ENCODE data around the gene HIVEP1.

HIVEP1 gene

DNA sequence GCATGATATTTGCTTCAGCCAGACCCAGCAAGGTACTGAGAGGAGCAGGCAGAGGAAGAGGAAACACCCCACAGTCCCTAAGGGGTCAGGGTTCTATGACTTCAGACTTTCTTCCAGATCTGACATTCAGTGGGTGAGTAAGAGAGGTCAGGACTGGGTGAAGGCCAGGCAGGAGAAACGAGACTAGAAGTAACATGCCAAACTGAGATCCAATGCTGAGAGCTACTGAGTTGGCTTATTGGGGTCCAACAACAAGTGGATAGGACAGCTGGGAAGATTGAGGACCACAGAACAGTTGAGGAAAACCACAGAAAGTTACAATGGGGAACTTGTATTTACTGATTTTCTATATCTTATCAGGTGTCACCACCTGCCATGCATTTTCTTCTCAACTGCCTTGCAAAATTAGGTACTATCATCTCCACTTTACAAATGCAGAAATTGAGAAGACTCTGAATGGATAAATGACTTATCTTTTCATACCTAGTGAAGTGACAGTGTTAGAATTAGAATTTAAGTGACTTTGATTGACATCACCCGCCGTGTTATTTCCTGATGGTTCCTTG is 43.8 kb upstream of the HIVEP1 start:
- no peak for TF ChIP-seq ZNF202 (tag by site-specific recombination; IDR thresholded peaks at IDR 0.05; ENCODE audit: borderline replicate concordance)
- TF ChIP-seq, protein P1, sequence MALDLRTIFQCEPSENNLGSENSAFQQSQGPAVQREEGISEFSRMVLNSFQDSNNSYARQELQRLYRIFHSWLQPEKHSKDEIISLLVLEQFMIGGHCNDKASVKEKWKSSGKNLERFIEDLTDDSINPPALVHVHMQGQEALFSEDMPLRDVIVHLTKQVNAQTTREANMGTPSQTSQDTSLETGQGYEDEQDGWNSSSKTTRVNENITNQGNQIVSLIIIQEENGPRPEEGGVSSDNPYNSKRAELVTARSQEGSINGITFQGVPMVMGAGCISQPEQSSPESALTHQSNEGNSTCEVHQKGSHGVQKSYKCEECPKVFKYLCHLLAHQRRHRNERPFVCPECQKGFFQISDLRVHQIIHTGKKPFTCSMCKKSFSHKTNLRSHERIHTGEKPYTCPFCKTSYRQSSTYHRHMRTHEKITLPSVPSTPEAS (tag by site-specific recombination; IDR thresholded peaks at IDR 0.05): no peak
- no peak for TF ChIP-seq ZNF701 (tag by site-specific recombination; IDR thresholded peaks at IDR 0.05)
- TF ChIP-seq, protein P2, sequence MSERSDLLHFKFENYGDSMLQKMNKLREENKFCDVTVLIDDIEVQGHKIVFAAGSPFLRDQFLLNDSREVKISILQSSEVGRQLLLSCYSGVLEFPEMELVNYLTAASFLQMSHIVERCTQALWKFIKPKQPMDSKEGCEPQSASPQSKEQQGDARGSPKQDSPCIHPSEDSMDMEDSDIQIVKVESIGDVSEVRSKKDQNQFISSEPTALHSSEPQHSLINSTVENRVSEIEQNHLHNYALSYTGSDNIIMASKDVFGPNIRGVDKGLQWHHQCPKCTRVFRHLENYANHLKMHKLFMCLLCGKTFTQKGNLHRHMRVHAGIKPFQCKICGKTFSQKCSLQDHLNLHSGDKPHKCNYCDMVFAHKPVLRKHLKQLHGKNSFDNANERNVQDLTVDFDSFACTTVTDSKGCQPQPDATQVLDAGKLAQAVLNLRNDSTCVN (tag by site-specific recombination; optimal IDR thresholded peaks at IDR 0.05): no peak
- no peak for TF ChIP-seq ZNF394 (tag by site-specific recombination; IDR thresholded peaks at IDR 0.05; ENCODE audit: borderline replicate concordance)
- TF ChIP-seq ZNF558 (tag by site-specific recombination; IDR thresholded peaks at IDR 0.05): no peak
- TF ChIP-seq, protein P3, sequence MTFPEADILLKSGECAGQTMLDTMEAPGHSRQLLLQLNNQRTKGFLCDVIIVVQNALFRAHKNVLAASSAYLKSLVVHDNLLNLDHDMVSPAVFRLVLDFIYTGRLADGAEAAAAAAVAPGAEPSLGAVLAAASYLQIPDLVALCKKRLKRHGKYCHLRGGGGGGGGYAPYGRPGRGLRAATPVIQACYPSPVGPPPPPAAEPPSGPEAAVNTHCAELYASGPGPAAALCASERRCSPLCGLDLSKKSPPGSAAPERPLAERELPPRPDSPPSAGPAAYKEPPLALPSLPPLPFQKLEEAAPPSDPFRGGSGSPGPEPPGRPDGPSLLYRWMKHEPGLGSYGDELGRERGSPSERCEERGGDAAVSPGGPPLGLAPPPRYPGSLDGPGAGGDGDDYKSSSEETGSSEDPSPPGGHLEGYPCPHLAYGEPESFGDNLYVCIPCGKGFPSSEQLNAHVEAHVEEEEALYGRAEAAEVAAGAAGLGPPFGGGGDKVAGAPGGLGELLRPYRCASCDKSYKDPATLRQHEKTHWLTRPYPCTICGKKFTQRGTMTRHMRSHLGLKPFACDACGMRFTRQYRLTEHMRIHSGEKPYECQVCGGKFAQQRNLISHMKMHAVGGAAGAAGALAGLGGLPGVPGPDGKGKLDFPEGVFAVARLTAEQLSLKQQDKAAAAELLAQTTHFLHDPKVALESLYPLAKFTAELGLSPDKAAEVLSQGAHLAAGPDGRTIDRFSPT (tag by site-specific recombination; IDR thresholded peaks at IDR 0.05): no peak
- TF ChIP-seq ZNF544 (tag by site-specific recombination; IDR thresholded peaks at IDR 0.05): no peak
- no peak for TF ChIP-seq ZNF114 (tag by site-specific recombination; IDR thresholded peaks at IDR 0.05)
- TF ChIP-seq YY2 (tag by site-specific recombination; IDR thresholded peaks at IDR 0.05): no peak
- POLR2A ChIA-PET: no interaction called here
- H3K4me3 ChIP-seq (ENCODE audit: low read depth, low read length): no peak overlapping the region
- H3K4me1 ChIP-seq (ENCODE audit: control insufficient read depth, insufficient read depth, low read length): no peaks in the 10 kb centered on the region
- H3K27ac ChIP-seq (ENCODE audit: extremely low read depth, low read depth, low read length): no peak overlapping the region
- H3K9me3 ChIP-seq (ENCODE audit: control insufficient read depth, insufficient read depth, low read depth, low read length): no peaks in the 10 kb centered on the region
- H3K36me3 ChIP-seq (ENCODE audit: control insufficient read depth in 2 of 2, insufficient read depth in 1 of 2, low read length in 2 of 2): no peaks in the 10 kb centered on the region
- CTCF ChIA-PET: interaction anchor here (0.7 kb wide), 1 partner anchor 208 kb away, joined by 3 read pairs; no protein-coding TSS in a partner anchor

DNA sequence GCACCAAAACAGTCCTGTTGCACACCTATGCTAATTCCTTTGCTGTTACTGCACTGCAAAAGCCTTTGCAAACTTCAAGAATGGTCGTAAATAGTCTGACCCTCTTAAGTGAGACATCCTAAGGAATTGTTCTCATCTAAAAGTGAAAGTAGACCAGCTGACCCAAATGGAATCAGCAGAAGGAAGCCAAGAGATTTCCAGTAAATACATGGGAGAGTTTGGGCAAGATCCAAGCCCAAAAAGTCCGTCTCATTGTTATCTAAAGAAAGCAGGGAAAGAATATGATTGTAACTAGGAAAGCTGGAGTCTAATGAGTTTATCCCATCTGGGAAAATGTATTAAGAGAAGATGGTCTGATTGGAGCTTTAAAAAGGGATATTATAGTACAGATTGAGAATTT is 43.0 kb upstream of the HIVEP1 start:
- no peak for TF ChIP-seq ZNF596 (tag by site-specific recombination; IDR thresholded peaks at IDR 0.05)
- no peak for TF ChIP-seq TRIM28 (IDR thresholded peaks at IDR 0.05; ENCODE audit: borderline replicate concordance, low read length)
- ChIA-PET POLR2A (no interaction called here), CTCF (interaction anchor here (0.7 kb wide), 1 partner anchor 36 kb away, joined by 3 read pairs; no protein-coding TSS in a partner anchor)
- H3K4me3 ChIP-seq (ENCODE audit: low read depth, low read length): no peak overlapping the region
- H3K27ac ChIP-seq (ENCODE audit: extremely low read depth, low read depth, low read length): no peak overlapping the region
- no peaks in the 10 kb centered on the region for H3K4me1 ChIP-seq (ENCODE audit: control insufficient read depth, insufficient read depth, low read length)
- H3K9me3 ChIP-seq (ENCODE audit: control insufficient read depth, insufficient read depth, low read depth, low read length): no peaks in the 10 kb centered on the region
- H3K36me3 ChIP-seq (ENCODE audit: control insufficient read depth in 2 of 2, insufficient read depth in 1 of 2, low read length in 2 of 2): no peaks in the 10 kb centered on the region

DNA sequence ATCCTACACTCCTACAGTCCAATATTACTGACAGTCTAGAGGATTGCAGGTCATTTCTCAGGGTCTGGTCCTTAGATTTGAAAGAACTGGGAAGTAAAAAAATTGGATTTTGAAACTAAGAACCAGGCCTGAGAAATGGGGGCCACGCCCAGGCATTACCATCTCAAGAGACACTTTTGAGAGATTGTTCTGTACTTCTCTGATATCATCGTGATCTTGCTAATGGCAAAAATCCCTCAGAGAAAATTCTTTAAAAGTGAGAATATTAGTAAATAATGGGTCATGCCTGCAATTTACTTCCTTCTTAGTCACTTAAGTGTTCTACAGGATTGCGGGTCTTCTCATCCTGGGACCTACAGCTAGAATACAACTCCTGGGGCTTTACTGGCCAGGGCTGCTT is 42.0 kb upstream of the HIVEP1 start:
- no peak for TF ChIP-seq ZNF701 (tag by site-specific recombination; IDR thresholded peaks at IDR 0.05)
- no peak for TF ChIP-seq ZNF140 (tag by site-specific recombination; IDR thresholded peaks at IDR 0.05)
- TF ChIP-seq ZNF169 (tag by site-specific recombination; IDR thresholded peaks at IDR 0.05): no peak
- TF ChIP-seq ZNF747 (tag by site-specific recombination; IDR thresholded peaks at IDR 0.05): no peak
- no peak for TF ChIP-seq ZNF121 (tag by site-specific recombination; IDR thresholded peaks at IDR 0.05)
- TF ChIP-seq ZNF132 (tag by site-specific recombination; IDR thresholded peaks at IDR 0.05; ENCODE audit: borderline replicate concordance): no peak
- TF ChIP-seq ZNF510 (tag by site-specific recombination; IDR thresholded peaks at IDR 0.05; ENCODE audit: insufficient replicate concordance): no peak
- Histone ChIP-seq H3K9me3 (ENCODE audit: control insufficient read depth, insufficient read depth, low read depth, low read length) (no peaks in the 10 kb centered on the region), H3K4me1 (ENCODE audit: control insufficient read depth, insufficient read depth, low read length) (no peaks in the 10 kb centered on the region), H3K4me3 (ENCODE audit: low read depth, low read length) (no peak overlapping the region), H3K36me3 (ENCODE audit: control insufficient read depth in 2 of 2, insufficient read depth in 1 of 2, low read length in 2 of 2) (no peaks in the 10 kb centered on the region), H3K27ac (ENCODE audit: extremely low read depth, low read depth, low read length) (no peak overlapping the region)
- POLR2A ChIA-PET: no interaction called here
- CTCF ChIA-PET: no interaction called here

Measured in HEK293 (cell line).